Endothelial cell (in vitro differentiated cells): ENCODE results near the gene KRTAP3-3. TPM values are rescaled to one million over a fixed set of nuclear protein-coding genes. Genes with fewer than 3 reads are reported as not detected.

Source experiments
- DNase-seq: peaks from one replicate; pipeline ENCODE4 v3.0.0; 2021; ENCODE audit warnings: low spot score
- H3K27ac Mint-ChIP-seq: one replicate; pipeline ENCODE4 v1.8.0; 2021; ENCODE audit warnings: mixed read lengths, inconsistent platforms; ENCODE audit not compliant: unreplicated experiment
- H3K27me3 Mint-ChIP-seq: one replicate; pipeline ENCODE4 v1.8.0; 2021; ENCODE audit warnings: mild to moderate bottlenecking, moderate library complexity, mixed read lengths, inconsistent platforms; ENCODE audit not compliant: unreplicated experiment
- H3K36me3 Mint-ChIP-seq: one replicate; pipeline ENCODE4 v1.8.0; 2021; ENCODE audit warnings: mild to moderate bottlenecking, low read depth, mixed read lengths, inconsistent platforms; ENCODE audit not compliant: unreplicated experiment
- H3K4me1 Mint-ChIP-seq: one replicate; pipeline ENCODE4 v1.8.0; 2021; ENCODE audit warnings: mild to moderate bottlenecking, mixed read lengths, inconsistent platforms; ENCODE audit not compliant: unreplicated experiment
- H3K4me3 Mint-ChIP-seq: one replicate; pipeline ENCODE4 v1.8.0; 2021; ENCODE audit warnings: mild to moderate bottlenecking, mixed read lengths, inconsistent platforms; ENCODE audit not compliant: unreplicated experiment
- H3K9me3 Mint-ChIP-seq: one replicate; pipeline ENCODE4 v1.8.0; 2021; ENCODE audit warnings: mixed read lengths, inconsistent platforms; ENCODE audit not compliant: unreplicated experiment
- total RNA-seq: library from RNA; stranded (reverse); fragmentation: NEBNext Ultra II Directional; extraction: Animal tissue kit (Norgen Biotek cat#: 25700); gene quantifications from one replicate; pipeline ENCODE4 v1.2.1, GENCODE V29; 2021; ENCODE audit not compliant: unreplicated experiment
- TF ChIP-seq, protein P1 (sequence below): fragments of 200-600 bp; sonication (generic); IDR thresholded peaks from one replicate; pipeline ENCODE4 v1.5.0; 2021; ENCODE audit warnings: antibody characterized with exemption; ENCODE audit not compliant: unreplicated experiment

KRTAP3-3 gene
- total RNA-seq, 1 donor from 2014 or later, result not detected

DNA sequence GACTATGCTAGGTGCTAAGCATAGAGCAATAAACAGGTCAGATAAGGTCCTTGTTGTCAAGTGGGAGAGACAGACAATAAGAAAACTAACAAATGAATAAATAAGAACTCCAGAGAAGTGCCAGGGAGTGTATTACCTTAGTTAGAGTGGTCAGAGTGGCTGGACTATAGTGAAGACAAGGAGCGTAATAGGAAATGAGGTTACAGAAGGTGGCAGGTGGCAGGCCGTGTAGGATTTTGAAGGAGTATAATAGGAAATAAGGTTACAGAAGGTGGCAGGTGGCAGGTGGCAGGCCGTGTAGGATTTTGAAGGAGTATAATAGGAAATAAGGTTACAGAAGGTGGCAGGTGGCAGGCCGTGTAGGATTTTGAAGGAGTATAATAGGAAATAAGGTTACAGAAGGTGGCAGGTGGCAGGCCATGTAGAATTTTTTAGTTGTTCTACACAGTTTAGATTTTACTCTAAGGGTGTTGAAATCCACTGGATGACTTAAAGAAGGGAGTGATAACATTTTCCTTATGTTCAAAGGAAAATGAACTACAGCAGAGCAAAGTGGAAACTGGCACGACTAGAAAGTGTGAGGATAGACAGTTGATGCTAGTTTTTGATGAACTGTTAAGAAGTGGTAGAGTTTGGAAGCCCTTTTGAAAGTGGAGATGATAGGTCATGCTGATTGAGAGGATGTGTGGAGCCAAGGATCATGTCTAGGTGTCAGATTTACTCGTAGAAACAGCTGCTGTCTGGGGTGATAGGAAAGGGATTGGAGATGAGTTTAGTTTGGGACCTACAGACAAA lies 18.6 kb upstream of the KRTAP3-3 start:
- no peaks in the 10 kb centered on the region for H3K27me3 Mint-ChIP-seq
- H3K36me3 Mint-ChIP-seq, result no peaks in the 10 kb centered on the region

DNA sequence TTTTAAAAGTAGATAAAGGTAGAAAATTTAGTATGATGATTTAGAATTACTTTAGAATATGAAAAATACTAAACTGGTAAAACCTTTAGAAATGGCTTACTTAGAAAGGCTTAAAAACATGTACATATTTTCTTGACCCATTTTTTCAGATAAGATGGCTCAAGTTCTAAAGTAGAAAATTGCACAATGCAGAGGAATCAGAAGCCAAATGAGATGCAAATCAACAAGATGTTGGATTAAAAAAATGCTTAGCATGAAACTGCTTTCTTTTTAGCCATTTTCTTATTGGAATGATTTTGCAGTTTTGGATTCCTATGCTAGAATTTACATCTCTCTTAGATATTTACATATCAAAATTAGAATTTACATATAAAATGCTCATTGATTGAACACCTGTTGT lies 16.5 kb upstream of the KRTAP3-3 start:
- H3K4me1 Mint-ChIP-seq, result no peaks in the 10 kb centered on the region
- no peak overlapping the region for H3K4me3 Mint-ChIP-seq

More for the DNA sequence above, 18.6 kb upstream of the KRTAP3-3 start:
- H3K4me3 Mint-ChIP-seq, result no peak overlapping the region
- DNase-seq, result no peak
- H3K9me3 Mint-ChIP-seq, result no peaks in the 10 kb centered on the region
- H3K4me1 Mint-ChIP-seq, result peaks cover 9% of the 10 kb centered on the region
- H3K27ac Mint-ChIP-seq, result no peak overlapping the region
- TF ChIP-seq, protein P1, sequence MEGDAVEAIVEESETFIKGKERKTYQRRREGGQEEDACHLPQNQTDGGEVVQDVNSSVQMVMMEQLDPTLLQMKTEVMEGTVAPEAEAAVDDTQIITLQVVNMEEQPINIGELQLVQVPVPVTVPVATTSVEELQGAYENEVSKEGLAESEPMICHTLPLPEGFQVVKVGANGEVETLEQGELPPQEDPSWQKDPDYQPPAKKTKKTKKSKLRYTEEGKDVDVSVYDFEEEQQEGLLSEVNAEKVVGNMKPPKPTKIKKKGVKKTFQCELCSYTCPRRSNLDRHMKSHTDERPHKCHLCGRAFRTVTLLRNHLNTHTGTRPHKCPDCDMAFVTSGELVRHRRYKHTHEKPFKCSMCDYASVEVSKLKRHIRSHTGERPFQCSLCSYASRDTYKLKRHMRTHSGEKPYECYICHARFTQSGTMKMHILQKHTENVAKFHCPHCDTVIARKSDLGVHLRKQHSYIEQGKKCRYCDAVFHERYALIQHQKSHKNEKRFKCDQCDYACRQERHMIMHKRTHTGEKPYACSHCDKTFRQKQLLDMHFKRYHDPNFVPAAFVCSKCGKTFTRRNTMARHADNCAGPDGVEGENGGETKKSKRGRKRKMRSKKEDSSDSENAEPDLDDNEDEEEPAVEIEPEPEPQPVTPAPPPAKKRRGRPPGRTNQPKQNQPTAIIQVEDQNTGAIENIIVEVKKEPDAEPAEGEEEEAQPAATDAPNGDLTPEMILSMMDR, result no peak

DNA sequence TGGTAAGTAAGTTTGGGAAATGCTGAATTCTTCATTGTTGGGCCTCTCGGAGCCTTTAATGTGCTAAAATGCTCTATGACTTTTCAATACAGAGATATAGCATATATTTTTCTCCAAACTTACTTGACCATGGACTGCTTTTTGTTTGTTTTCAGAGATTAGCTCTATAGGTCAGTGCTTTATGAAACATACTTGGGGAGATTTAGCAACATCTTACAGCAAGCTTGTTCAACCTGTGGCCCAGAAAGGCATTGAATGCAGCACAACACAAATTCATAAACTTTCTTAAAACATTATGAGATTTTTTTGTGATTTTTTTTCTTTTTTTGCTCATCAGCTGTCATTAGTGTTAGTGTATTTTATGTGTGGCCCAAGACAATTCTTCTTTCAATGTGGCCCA lies 16.0 kb upstream of the KRTAP3-3 start:
- DNase-seq, result no peak
- TF ChIP-seq, protein P1, result no peak
- Mint-ChIP-seq H3K27ac (no peak overlapping the region), H3K36me3 (no peaks in the 10 kb centered on the region), H3K4me1 (no peaks in the 10 kb centered on the region), H3K4me3 (no peak overlapping the region), H3K27me3 (no peaks in the 10 kb centered on the region), H3K9me3 (no peaks in the 10 kb centered on the region)

More for the DNA sequence above, 16.5 kb upstream of the KRTAP3-3 start:
- Mint-ChIP-seq H3K27ac (no peak overlapping the region), H3K36me3 (no peaks in the 10 kb centered on the region), H3K27me3 (no peaks in the 10 kb centered on the region), H3K9me3 (no peaks in the 10 kb centered on the region)
- no peak for DNase-seq
- TF ChIP-seq, protein P1, result no peak

DNA sequence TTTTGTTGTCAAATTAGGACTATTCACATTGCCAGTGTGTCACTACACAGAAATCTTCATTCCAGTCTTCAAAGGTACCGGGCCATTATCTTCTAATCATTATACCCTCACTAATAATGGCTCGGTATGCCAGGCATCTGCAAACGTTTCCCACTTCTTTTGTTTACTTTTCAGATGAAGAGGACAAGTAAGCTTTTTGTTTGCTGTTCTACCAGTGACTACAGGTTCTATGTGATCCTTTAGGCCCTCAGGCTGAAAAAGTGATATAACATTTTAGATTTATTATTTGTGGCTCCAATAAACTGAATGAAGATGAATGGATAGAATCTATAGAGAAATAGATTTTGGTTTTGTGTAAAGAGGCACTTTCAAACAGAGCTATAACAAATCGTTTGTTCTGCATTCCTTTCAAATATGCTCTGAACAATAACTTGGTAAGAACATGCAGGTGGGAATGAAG lies 15.4 kb upstream of the KRTAP3-3 start:
- Mint-ChIP-seq H3K4me1 (no peaks in the 10 kb centered on the region), H3K4me3 (no peak overlapping the region), H3K9me3 (no peaks in the 10 kb centered on the region), H3K27me3 (no peaks in the 10 kb centered on the region), H3K36me3 (no peaks in the 10 kb centered on the region), H3K27ac (no peak overlapping the region)
- no peak for DNase-seq
- TF ChIP-seq, protein P1, result no peak

DNA sequence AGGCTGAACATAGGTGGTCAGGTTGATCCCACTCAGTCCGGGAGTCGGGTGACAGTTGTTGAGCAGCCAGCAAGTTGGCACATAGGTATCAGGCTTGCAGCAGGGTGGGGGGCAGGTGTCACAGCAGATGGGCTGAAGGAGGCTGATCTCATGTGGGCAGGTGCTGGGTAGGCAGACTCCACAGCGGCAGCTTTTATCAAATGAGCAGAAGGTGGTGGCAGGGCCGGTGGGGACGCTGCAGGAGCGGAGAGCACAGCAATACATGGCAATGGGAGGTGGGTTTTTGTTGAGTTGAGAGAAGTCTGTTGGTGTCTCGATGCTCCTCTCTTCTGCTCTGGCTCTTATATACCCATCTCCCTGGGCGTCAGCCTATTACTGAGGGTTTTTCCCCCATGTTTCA lies 14.8 kb upstream of the KRTAP3-3 start, which contains the start of gene KRTAP3-1:
KRTAP3-1 (minus strand) TSS at position 318 of the 400 bp plus-strand sequence; CDS start at position 264, 54 bp downstream.
- Mint-ChIP-seq H3K4me1 (no peaks in the 10 kb centered on the region), H3K4me3 (no peak within 1 kb of the TSS), H3K36me3 (no peaks in the 10 kb centered on the region), H3K9me3 (no peaks in the 10 kb centered on the region), H3K27ac (no peak within 1 kb of the TSS), H3K27me3 (no peaks in the 10 kb centered on the region)
- TF ChIP-seq, protein P1, result no peak
- DNase-seq, result no peak
